NT2/D1 (cell line): Measurements from ENCODE around the gene SSTR3.

Experiments used
- YY1 ChIP-seq: IDR thresholded peaks from 2 replicates; pipeline ENCODE4 v1.6.1; 2011; ENCODE audit not compliant: insufficient read length, insufficient read depth
- ZNF274 ChIP-seq: IDR thresholded peaks from 2 replicates; pipeline ENCODE4 v1.6.1; 2011; ENCODE audit warnings: mild to moderate bottlenecking, low read depth, low read length

DNA sequence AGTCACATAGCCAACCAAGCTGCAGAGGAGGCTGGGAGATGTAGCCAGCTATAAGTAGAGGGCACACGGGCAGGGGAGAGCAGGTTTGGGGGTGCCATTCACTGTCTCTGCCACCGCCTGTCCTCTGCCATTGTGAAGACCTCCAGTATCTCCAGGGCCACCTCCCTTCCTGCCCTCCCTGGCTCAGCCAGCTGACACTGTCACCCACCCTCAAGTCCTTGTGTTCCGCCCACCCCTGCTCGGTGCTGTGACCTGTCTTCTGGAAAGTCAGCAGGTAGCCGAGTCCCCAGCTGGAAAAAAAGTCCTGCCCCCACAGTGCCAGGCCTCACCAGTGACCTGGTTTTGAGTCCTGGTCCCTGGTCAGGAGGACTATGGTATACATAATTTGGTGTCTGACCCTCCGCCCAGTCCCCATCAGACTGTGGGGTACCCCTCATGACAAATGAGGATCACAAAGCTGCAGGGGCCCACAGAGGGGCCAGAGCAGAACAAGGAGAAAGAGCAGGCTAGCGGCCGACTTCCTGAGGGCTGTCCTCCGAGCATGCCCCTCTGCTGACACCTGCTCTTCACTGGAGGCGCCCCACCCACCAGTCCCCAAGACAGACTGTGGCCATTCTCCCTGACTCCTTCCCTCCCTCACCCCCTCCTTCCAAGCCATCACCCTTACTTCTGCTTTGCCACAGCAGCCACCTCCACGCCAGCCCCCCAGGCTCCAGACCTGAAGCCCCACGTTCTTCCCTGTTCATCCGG, 55.4 kb downstream of the SSTR3 start:
- TF ChIP-seq ZNF274 (no peak), YY1 (no peak)
